MM.1S (cell line): ENCODE data around the gene CRY1.

Source experiments
- DNase-seq: peaks from one replicate; pipeline ENCODE4 v3.0.0-alpha.2; 2015
- H2AFZ ChIP-seq: fragments of 300-600 bp; sonication (generic); 2 replicates; pipeline ENCODE4 v1.6.0; 2016; ENCODE audit warnings: antibody characterized with exemption, low read length
- H3F3A ChIP-seq: fragments of 300-600 bp; sonication (generic); 2 replicates; pipeline ENCODE4 v1.6.1; 2016; ENCODE audit warnings: mild to moderate bottlenecking, antibody characterized with exemption, low read length, moderate library complexity, mixed read lengths; ENCODE audit not compliant: insufficient read depth
- H3K27ac ChIP-seq: fragments of 300-600 bp; sonication (generic); 2 replicates; pipeline ENCODE4 v1.5.1; 2016; ENCODE audit warnings: mild to moderate bottlenecking, low read length
- H3K27me3 ChIP-seq: fragments of 300-600 bp; sonication (generic); replicated peaks from 2 replicates; pipeline ENCODE4 v1.6.0; 2016; ENCODE audit warnings: low read length; ENCODE audit not compliant: insufficient read depth
- H3K36me3 ChIP-seq: fragments of 300-600 bp; sonication (generic); replicated peaks from 2 replicates; pipeline ENCODE4 v1.6.1; 2016; ENCODE audit warnings: mild to moderate bottlenecking, low read length, mixed read lengths; ENCODE audit not compliant: insufficient read depth
- H3K4me1 ChIP-seq: fragments of 300-600 bp; sonication (generic); 2 replicates; pipeline ENCODE4 v1.6.1; 2016; ENCODE audit warnings: low read length, mixed read lengths
- H3K4me2 ChIP-seq: fragments of 300-600 bp; sonication (generic); 2 replicates; pipeline ENCODE4 v1.6.0; 2016; ENCODE audit warnings: low read depth, low read length
- H3K4me3 ChIP-seq: fragments of 300-600 bp; sonication (generic); 2 replicates; pipeline ENCODE4 v1.5.1; 2016; ENCODE audit warnings: low read length, mixed read lengths
- H3K79me2 ChIP-seq: fragments of 300-600 bp; sonication (generic); 2 replicates; pipeline ENCODE4 v1.6.1; 2016; ENCODE audit warnings: mixed run types, low read length, mixed read lengths
- H3K9ac ChIP-seq: fragments of 300-600 bp; sonication (generic); 2 replicates; pipeline ENCODE4 v1.6.1; 2016; ENCODE audit warnings: low read length, mixed read lengths
- H3K9me2 ChIP-seq: fragments of 300-600 bp; sonication (generic); replicated peaks from 2 replicates; pipeline ENCODE4 v1.6.1; 2016; ENCODE audit warnings: mild to moderate bottlenecking, low read length, mixed read lengths; ENCODE audit not compliant: insufficient read depth
- H3K9me3 ChIP-seq: fragments of 300-600 bp; sonication (generic); replicated peaks from 2 replicates; pipeline ENCODE4 v1.6.1; 2016; ENCODE audit warnings: mild to moderate bottlenecking, low read length, mixed read lengths; ENCODE audit not compliant: insufficient read depth
- H4K20me1 ChIP-seq: fragments of 300-600 bp; sonication (generic); 2 replicates; pipeline ENCODE4 v1.6.1; 2016; ENCODE audit warnings: mild to moderate bottlenecking, low read length, moderate library complexity, mixed read lengths; ENCODE audit not compliant: insufficient read depth
- EZH2 ChIP-seq: fragments of 300-600 bp; sonication (generic); optimal IDR thresholded peaks from 2 replicates; pipeline ENCODE3; 2017; ENCODE audit warnings: low read depth, mild to moderate bottlenecking, antibody characterized with exemption, low read length, mixed read lengths
- EZH2phosphoT487 ChIP-seq: fragments of 300-600 bp; sonication (generic); IDR thresholded peaks from 2 replicates; pipeline ENCODE4 v1.6.1; 2018; ENCODE audit warnings: antibody characterized with exemption, low read length
- TF ChIP-seq, protein P1 (sequence below): fragments of 300-600 bp; sonication (generic); IDR thresholded peaks from 2 replicates; pipeline ENCODE4 v1.5.1; 2016; ENCODE audit warnings: antibody characterized with exemption, low read length, mixed read lengths

CRY1 gene

GRCh38 chr12:107107381-107107780 is 14.0 kb upstream of the CRY1 start:
- Histone ChIP-seq H3K9ac (no peak overlapping the region), H3K4me3 (no peak overlapping the region), H3K27ac (no peak overlapping the region), H3K36me3 (no peaks in the 10 kb centered on the region), H3K79me2 (no peaks in the 10 kb centered on the region), H4K20me1 (no peaks in the 10 kb centered on the region), H3K4me2 (no peak overlapping the region), H3K4me1 (no peaks in the 10 kb centered on the region), H3K9me3 (no peaks in the 10 kb centered on the region), H2AFZ (no peak overlapping the region), H3K27me3 (no peaks in the 10 kb centered on the region), H3F3A (no peaks in the 10 kb centered on the region), H3K9me2 (no peaks in the 10 kb centered on the region; the same call in 1 of the 2 replicates)
- TF ChIP-seq, protein P1, sequence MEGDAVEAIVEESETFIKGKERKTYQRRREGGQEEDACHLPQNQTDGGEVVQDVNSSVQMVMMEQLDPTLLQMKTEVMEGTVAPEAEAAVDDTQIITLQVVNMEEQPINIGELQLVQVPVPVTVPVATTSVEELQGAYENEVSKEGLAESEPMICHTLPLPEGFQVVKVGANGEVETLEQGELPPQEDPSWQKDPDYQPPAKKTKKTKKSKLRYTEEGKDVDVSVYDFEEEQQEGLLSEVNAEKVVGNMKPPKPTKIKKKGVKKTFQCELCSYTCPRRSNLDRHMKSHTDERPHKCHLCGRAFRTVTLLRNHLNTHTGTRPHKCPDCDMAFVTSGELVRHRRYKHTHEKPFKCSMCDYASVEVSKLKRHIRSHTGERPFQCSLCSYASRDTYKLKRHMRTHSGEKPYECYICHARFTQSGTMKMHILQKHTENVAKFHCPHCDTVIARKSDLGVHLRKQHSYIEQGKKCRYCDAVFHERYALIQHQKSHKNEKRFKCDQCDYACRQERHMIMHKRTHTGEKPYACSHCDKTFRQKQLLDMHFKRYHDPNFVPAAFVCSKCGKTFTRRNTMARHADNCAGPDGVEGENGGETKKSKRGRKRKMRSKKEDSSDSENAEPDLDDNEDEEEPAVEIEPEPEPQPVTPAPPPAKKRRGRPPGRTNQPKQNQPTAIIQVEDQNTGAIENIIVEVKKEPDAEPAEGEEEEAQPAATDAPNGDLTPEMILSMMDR = no peak
- TF ChIP-seq EZH2phosphoT487 (no peak), EZH2 (no peak)
- DNase-seq = no peak

GRCh38 chr12:107106241-107107025 is 13.1 kb upstream of the CRY1 start:
- H3F3A ChIP-seq = no peaks in the 10 kb centered on the region
- H3K4me2 ChIP-seq = no peak overlapping the region
- TF ChIP-seq EZH2phosphoT487 (no peak), EZH2 (no peak)
- TF ChIP-seq, protein P1 = no peak
- H3K9ac ChIP-seq = no peak overlapping the region
- H3K36me3 ChIP-seq = no peaks in the 10 kb centered on the region
- no peak overlapping the region for H3K27ac ChIP-seq
- no peaks in the 10 kb centered on the region for H3K4me1 ChIP-seq
- H3K79me2 ChIP-seq = no peaks in the 10 kb centered on the region
- H2AFZ ChIP-seq = no peak overlapping the region
- no peaks in the 10 kb centered on the region for H3K27me3 ChIP-seq
- no peaks in the 10 kb centered on the region for H4K20me1 ChIP-seq
- H3K9me2 ChIP-seq = no peaks in the 10 kb centered on the region; the same call in 1 of the 2 replicates
- no peaks in the 10 kb centered on the region for H3K9me3 ChIP-seq
- no peak overlapping the region for H3K4me3 ChIP-seq
- DNase-seq = no peak

GRCh38 chr12:107105410-107105703 is 12.0 kb upstream of the CRY1 start:
- no peaks in the 10 kb centered on the region for H3K79me2 ChIP-seq
- H3K27me3 ChIP-seq = no peaks in the 10 kb centered on the region
- H3F3A ChIP-seq = no peaks in the 10 kb centered on the region
- no peak overlapping the region for H2AFZ ChIP-seq
- H3K4me1 ChIP-seq = no peaks in the 10 kb centered on the region
- no peaks in the 10 kb centered on the region for H3K9me3 ChIP-seq
- H3K9me2 ChIP-seq = no peaks in the 10 kb centered on the region
- H3K4me3 ChIP-seq = no peak overlapping the region
- TF ChIP-seq EZH2phosphoT487 (no peak), EZH2 (no peak)
- TF ChIP-seq, protein P1 = no peak
- DNase-seq = no peak
- H3K36me3 ChIP-seq = no peaks in the 10 kb centered on the region
- H3K4me2 ChIP-seq = no peak overlapping the region
- H3K9ac ChIP-seq = no peak overlapping the region
- H4K20me1 ChIP-seq = no peaks in the 10 kb centered on the region
- H3K27ac ChIP-seq = no peak overlapping the region
